Cerebellar cortex (tissue), 1 donor: ENCODE results near the gene ELF4.
"Not testable (repeated sequence)": the region's sequence is repeated elsewhere in the genome, so short reads cannot be mapped to it uniquely, and the experiment has no call there.

Experiments used
- DNase-seq: peaks from one replicate; pipeline ENCODE4 v3.0.0-alpha.2; 2015; ENCODE audit warnings: low spot score

ELF4 gene

GRCh38 chrX:130110379-130111219 lies at the start of gene ELF4:
TSS of gene ELF4 (minus strand) at chrX:130110497. CDS start at chrX:130081330, 29,167 bp downstream.
- DNase-seq, result no peak

DNA sequence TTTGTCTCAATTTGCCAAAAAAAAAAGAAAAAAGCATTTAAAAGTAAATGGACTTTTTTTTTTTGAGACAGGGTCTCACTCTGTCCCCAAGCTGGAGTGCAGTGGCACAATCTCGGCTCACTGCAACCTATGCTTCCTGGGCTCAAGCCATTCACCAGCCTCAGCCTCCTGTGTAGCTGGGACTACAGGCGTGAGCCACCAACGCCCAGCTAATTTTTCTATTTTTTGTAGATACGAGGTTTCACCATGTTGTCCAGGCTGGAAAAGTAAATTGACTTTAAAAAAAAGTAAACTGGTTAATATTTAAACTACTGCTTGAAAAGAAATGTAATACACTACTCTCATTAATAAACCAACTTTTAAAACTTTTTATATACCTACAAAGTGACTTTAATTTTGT lies 49.5 kb upstream of the ELF4 start:
- no peak for DNase-seq

DNA sequence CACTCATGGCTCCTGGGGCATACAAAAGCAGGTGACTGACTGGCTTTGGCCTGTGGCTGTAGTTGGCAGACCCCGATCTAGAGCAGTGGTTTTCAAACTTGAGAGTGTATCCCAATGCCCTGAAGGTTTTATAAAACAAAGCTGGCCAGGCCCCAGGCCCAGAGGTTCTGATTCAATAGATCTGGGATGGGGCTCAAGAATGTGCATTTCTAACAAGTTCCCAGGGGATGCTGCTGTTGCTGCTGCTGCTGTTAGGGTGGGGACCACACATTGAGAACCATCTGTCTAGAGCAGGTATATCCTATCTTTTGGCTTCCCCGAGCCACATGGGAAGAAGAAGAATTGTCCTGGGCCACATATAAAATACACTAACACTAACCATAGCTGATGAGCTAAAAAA lies 48.0 kb upstream of the ELF4 start:
- no peak for DNase-seq

- no peak for DNase-seq
Observed at GRCh38 chrX:130155564-130155963, 45.3 kb upstream of the ELF4 start.

DNA sequence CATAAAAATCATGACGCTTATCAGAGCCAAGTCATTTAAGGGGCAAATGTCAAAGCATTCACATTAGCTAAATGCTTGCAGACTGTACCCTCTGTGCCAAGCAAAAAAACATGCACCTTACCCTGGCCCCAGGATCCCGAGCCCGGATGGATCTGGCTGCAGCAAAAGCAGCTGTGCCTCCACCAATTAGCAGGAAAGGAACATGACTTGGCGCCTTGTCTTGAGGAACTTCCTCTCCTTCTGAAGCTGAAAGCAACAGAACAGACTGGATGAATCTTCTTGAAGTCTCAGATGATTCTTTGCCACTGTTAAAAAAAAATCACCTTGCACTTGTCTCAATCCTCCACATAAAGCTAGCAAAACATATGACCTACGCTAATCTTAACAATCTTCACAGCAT lies 37.3 kb upstream of the ELF4 start:
- DNase-seq, result no peak

- no peak for DNase-seq
Observed at GRCh38 chrX:130145123-130145522, 34.8 kb upstream of the ELF4 start.

GRCh38 chrX:130144509-130144908 lies 34.2 kb upstream of the ELF4 start:
- peak; percentile 28 for DNase-seq

- no peak for DNase-seq
Observed at GRCh38 chrX:130139474-130140201, 29.3 kb upstream of the ELF4 start.

DNA sequence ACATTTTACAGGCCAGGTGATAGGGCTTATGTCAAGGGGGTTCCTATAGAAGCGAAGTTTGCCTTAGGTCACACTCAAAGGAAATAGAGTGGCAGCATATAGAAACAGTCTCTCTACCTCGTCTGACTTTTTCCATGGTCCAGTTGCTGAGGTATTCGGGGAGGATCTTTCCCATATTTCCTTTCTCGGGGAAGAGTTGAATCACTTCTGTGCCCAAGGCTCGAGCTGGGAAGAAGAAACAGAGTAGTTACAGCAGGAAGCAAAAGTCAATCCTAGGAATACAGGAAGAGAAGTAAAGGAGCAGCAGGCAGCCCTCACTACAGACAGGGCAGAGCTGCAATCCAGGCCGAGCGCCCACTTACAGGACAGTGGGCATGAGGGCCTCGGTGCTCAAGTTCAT lies 26.7 kb upstream of the ELF4 start:
- no peak for DNase-seq

DNA sequence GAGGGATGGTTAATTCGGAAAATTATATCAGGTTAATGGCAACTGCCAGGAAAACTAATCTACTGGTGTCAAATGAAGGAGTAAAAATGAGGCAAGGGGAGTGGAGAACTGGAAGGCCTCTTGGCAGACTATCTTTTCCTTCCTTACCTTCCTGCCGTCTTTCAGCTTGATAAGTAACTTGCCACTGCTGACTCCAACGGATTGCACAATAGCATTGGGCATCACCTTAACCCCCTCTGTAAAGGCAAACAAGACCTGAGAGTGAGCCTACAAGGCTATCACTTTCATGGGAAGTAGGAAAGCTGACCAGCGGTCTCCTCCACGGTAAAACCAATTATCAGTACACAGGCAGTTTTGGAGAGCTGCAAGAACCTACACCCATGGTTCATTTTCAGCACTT lies 26.2 kb upstream of the ELF4 start:
- DNase-seq, result no peak

- no peak for DNase-seq
Observed at GRCh38 chrX:130130990-130131389, 20.7 kb upstream of the ELF4 start.

DNA sequence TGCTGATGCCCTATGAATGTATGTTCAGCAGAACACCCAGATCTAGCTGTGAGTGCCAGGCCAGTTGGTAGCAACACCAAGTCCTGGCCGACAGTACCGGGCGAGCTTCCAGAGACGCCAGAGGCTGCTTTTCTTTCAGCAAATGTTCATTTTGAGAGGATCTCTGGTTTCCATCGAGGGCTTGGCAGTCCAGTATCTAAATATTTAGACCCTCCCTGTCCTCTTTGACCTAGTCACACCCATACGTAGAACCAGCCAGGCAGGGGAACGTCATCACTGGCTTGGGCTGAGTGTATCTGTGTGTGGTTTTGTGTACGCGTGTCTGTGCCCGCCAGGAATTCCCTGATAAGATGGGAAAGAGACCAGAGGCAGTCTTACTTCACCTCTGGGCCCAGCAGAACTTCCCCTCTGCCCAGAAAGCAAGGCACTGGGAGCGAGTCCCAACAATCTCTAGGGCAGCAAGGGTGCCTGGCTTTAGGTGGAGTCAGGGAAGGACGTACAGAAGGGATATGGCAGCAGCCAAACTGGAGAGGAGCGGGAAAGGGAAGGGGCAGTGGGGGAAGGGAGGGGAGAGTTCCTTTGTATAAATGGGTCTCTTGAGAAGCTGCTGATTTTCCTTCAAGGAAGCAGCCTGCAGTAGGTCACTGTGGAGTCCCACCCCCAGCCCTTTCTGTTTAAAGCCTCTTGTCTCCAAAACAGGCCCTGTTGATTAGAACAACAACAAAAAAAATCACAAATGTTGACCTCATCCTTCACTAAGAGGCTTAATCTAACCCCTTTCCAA lies 15.0 kb upstream of the ELF4 start:
- peak; percentile 69 for DNase-seq

DNA sequence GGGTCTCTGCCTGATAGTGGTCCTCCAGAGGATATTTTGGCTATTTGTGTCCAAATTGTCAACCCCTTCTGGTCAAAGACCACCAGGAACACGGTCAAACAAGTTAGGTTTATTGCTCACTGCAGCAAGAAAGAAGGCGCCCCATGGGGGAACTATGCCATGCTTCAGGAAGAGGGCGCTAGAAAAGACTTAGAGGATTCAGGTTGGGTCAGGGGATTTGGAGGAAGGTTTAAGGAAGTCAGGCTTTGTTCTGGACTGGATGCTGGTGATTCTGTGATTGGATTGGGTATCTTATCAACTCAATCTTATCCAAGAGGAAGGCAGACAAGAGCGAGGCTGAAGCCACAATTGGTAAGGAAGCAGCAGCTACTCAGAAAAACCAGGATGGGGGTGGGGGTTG lies 14.3 kb upstream of the ELF4 start:
- DNase-seq, result no peak

DNA sequence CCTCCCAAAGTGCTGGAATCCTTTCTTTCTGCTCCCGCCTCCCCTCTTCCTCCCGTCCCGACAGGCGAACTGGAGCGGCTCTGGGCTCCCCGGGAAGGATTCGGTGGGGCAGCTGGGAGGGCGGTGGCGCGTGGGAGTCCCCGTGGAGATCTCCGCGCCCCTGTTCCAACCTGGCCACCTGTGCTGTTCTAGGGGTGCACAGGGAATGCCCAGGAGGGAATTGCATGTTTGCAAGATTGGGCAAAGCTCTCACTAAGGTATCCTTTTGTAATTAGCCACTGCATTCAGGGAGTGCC lies 11.2 kb upstream of the ELF4 start:
- DNase-seq, result no peak

DNA sequence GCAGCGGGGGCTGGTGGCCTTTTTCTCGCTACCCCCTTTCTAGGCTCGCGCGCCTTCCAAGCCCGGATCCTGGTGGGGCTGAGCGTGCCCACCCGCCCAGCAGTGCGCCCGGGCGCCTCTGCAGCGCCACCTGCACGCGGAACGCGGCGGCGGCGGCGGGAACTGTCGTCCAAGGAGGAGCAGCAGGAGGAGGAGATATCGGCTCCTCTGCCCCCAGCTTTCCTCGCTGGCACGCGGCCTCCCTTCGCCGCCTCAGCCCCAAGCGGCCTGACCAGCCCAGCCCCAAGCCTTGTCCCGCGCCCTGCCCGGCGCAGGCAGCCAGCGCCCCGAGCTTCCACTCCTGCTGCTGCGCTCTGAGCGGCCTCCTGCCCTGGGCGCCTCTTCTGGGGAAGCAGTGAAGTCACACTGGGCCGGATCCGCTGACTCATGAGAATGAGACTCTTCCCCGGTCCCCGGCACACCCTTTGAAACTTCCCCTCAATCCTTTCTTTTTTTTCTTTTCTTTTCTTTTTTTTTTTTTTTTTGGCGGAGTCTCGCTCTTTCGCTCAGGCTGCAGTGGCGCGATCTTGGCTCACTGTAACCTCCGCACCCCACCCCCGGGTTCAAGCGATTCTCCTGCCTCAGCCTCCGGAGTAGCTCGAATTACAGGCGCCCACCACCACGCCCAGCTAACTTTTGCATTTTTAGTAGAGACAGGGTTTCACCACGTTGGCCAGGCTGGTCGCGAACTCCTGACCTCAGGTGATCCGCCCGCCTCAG lies 10.6 kb upstream of the ELF4 start:
- DNase-seq, result peak; percentile 34

DNA sequence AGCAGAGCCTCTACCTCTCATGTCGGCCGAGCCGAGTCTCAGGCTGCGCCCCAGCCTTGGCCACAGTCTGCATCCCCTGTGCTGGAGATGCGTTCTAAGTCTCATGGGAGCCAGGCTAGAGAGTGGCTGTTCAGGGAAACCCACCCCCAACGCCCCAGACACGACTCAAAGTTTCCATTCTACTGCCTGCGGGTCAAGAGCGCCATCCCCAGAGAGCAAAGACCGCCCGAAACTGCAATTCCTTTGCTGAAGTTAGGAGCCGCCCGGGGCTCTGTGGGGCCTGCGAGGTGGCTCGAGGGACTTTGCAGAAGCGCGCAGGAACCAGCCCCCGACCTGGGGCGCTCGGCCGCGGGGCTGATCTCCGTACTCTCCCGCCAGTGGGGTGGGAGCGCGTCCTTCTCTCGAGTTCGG lies 10.0 kb upstream of the ELF4 start:
- no peak for DNase-seq

- DNase-seq, result no peak
Observed at GRCh38 chrX:130119312-130119898, 9.1 kb upstream of the ELF4 start.

DNA sequence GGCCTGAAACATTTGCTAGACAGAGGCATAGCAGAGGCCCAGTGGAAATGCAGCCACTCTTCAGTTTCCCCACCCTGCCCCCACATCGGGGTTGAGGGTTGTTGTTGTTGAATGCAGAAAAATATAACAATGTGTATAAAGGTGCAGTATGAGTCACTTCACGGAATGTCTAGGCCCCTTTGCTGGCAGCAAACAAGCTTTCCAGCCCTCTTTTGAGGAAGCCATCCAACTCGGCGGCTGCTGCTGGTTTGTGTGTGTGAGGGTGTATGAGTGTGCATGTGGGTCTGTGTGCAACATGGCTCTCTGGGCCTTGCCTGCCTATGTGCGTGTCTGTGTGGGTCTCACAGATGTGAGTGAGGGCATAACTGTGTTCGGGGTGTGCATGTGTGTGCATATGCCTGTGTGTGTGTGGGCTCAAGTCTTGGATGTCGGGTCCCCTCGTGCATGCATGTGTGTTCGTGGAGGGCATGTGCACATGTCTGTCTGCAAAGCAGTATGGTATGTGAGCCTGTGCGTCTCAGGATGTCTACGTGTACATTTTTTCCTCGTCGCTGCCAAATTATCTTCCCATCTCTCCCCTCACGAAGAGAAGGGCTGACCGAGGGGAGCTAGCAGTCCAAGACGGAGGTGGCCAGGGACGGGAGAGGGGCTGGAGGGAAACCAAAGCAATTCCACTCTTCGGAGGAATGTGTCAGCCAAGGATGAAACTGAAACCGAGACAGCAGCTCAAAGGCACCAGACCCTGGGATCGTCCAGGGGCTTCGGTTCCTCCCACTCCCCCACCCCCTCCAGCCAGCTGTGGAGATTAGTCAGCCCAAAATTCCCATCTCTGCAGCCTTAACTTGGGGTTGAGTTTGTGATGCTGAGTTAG lies 8.4 kb upstream of the ELF4 start:
- no peak for DNase-seq

DNA sequence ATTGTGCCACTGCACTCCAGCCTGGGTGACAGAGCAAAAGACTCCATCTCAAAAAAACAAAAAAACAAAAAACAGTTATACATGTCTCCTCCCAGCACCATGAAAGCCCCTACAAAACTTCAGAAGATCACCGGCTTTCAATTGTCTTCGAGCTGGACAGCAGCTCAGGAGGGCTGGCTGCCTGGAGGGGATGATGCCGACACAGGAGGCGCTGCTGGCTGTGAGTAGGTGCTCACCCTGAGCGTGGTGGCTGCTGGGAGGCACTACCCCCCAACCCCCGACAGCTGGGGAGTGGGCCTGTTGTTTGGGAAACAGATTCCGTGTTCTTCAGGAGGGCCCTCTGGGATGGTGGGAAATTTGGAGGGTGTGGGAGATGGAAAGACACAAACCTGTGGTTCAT lies 6.9 kb upstream of the ELF4 start:
- DNase-seq, result no peak

DNA sequence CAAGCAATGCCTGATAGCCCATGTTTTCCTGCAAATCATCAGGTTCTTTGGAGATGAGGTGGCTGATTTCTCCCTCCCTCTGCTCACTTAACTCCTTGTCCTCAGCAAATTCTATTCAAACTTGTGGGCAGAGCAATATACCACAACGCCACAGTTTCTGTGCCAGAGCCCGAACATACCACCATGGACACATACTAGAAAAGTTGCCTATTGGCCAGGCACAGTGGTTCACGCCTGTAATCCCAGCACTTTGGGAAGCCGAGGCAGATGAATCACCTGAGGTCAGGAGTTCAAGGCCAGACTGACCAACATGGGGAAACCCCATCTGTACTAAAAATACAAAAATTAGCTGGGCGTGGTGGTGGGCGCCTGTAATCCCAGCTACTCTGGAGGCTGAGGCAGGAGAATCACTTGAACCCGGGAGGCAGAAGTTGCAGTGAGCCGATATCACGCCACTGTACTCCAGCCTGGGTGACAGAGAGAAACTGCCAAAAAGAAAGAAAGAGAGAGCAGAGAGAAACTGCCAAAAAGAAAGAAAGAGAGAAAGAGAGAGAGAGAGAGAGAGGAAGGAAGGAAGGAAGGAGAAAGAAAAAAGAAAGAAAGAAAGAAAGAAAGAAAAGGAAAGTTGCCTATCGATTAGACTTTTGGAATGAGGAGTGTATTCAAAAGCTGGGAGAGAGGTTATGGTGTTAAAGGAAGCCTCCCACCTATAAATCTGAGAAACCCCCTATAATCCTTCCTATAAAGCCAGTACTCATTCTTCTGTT lies 5.0 kb upstream of the ELF4 start:
- DNase-seq, result not testable (repeated sequence)
